Measurements from ENCODE around the gene LDLRAD4. TPM values are rescaled to one million over a fixed set of nuclear protein-coding genes. Genes with fewer than 3 reads are reported as not detected.

LDLRAD4 gene
- total RNA-seq, 1 experiment from 2014 or later, result 3.6 TPM

- H3K4me3 ChIP-seq (ENCODE audit: low read depth, low read length, poor library complexity, severe bottlenecking), result no peak overlapping the region
- H3K27me3 ChIP-seq (replicated peaks; ENCODE audit: insufficient read depth, low read depth, low read length, poor library complexity), result no peaks in the 10 kb centered on the region
- no peaks in the 10 kb centered on the region for H3K4me1 ChIP-seq (ENCODE audit: insufficient read depth, low read length, poor library complexity, severe bottlenecking)
- BruUV-seq (replicated peaks), result no TSS peak
- no peak for DNase-seq (ENCODE audit: low spot score)
- ChIA-PET CTCF (no interaction called here), POLR2A (ENCODE audit: low non-redundant PET) (no interaction called here)
- H3K36me3 ChIP-seq (ENCODE audit: insufficient read depth, low read length, poor library complexity, severe bottlenecking), result no peaks in the 10 kb centered on the region
- H3K9me3 ChIP-seq (ENCODE audit: low read depth, low read length, poor library complexity, severe bottlenecking), result peaks cover 13% of the 10 kb centered on the region
- TF ChIP-seq EZH2 (IDR thresholded peaks at IDR 0.05; ENCODE audit: borderline replicate concordance, low read depth, low read length, poor library complexity, severe bottlenecking), result no peak
- TF ChIP-seq, protein P1, sequence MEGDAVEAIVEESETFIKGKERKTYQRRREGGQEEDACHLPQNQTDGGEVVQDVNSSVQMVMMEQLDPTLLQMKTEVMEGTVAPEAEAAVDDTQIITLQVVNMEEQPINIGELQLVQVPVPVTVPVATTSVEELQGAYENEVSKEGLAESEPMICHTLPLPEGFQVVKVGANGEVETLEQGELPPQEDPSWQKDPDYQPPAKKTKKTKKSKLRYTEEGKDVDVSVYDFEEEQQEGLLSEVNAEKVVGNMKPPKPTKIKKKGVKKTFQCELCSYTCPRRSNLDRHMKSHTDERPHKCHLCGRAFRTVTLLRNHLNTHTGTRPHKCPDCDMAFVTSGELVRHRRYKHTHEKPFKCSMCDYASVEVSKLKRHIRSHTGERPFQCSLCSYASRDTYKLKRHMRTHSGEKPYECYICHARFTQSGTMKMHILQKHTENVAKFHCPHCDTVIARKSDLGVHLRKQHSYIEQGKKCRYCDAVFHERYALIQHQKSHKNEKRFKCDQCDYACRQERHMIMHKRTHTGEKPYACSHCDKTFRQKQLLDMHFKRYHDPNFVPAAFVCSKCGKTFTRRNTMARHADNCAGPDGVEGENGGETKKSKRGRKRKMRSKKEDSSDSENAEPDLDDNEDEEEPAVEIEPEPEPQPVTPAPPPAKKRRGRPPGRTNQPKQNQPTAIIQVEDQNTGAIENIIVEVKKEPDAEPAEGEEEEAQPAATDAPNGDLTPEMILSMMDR (conservative IDR thresholded peaks at IDR 0.05; ENCODE audit: low read depth, low read length), result no peak
- no peak overlapping the region for H3K27ac ChIP-seq (ENCODE audit: low read depth, low read length, poor library complexity, severe bottlenecking)
- intact Hi-C loops (cut with micrococcal nuclease; ENCODE audit: unreplicated experiment), result no loop called here
Observed at GRCh38 chr18:13318731-13319501, 100.4 kb downstream of the LDLRAD4 start.

DNA sequence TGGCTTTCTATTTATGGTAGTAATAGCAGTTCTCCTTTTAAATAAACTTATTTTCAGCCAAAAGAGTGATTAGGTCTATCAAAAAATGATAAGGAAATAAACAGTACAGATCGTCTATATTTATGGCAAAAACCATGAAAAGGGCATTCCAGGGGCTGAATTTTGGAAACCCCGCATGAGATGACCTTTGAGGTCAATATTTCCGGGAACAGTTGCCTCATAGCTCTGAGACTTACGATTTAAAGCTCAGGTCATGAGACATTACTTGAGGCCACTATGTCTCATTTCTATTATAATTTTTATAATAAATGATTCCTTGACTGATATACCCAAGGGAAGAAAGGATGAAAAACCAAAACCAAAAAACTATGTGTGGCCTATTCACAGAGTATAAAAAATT, 101.1 kb downstream of the LDLRAD4 start:
- CTCF ChIA-PET, result no interaction called here

GRCh38 chr18:13320096-13320495, 101.5 kb downstream of the LDLRAD4 start:
- no peaks in the 10 kb centered on the region for H3K4me1 ChIP-seq (ENCODE audit: insufficient read depth, low read length, poor library complexity, severe bottlenecking)
- DNase-seq (ENCODE audit: low spot score), result no peak
- intact Hi-C loops (cut with micrococcal nuclease; ENCODE audit: unreplicated experiment), result no loop called here
- H3K27ac ChIP-seq (ENCODE audit: low read depth, low read length, poor library complexity, severe bottlenecking), result no peak overlapping the region
- no TSS peak for BruUV-seq (replicated peaks)
- peaks cover 13% of the 10 kb centered on the region for H3K9me3 ChIP-seq (ENCODE audit: low read depth, low read length, poor library complexity, severe bottlenecking)
- H3K4me3 ChIP-seq (ENCODE audit: low read depth, low read length, poor library complexity, severe bottlenecking), result no peak overlapping the region
- CTCF ChIA-PET, result no interaction called here
- no peaks in the 10 kb centered on the region for H3K27me3 ChIP-seq (replicated peaks; ENCODE audit: insufficient read depth, low read depth, low read length, poor library complexity)
- TF ChIP-seq, protein P1 (conservative IDR thresholded peaks at IDR 0.05; ENCODE audit: low read depth, low read length), result no peak
- no peak for TF ChIP-seq EZH2 (IDR thresholded peaks at IDR 0.05; ENCODE audit: borderline replicate concordance, low read depth, low read length, poor library complexity, severe bottlenecking)
- POLR2A ChIA-PET (ENCODE audit: low non-redundant PET), result no interaction called here
- H3K36me3 ChIP-seq (ENCODE audit: insufficient read depth, low read length, poor library complexity, severe bottlenecking), result no peaks in the 10 kb centered on the region

More for the DNA sequence above, 101.1 kb downstream of the LDLRAD4 start:
- no TSS peak for BruUV-seq (replicated peaks)
- H3K9me3 ChIP-seq (ENCODE audit: low read depth, low read length, poor library complexity, severe bottlenecking), result peaks cover 13% of the 10 kb centered on the region
- H3K27me3 ChIP-seq (replicated peaks; ENCODE audit: insufficient read depth, low read depth, low read length, poor library complexity), result no peaks in the 10 kb centered on the region
- no peak overlapping the region for H3K4me3 ChIP-seq (ENCODE audit: low read depth, low read length, poor library complexity, severe bottlenecking)
- no peak for DNase-seq (ENCODE audit: low spot score)
- no peak overlapping the region for H3K27ac ChIP-seq (ENCODE audit: low read depth, low read length, poor library complexity, severe bottlenecking)
- POLR2A ChIA-PET (ENCODE audit: low non-redundant PET), result no interaction called here
- no peaks in the 10 kb centered on the region for H3K36me3 ChIP-seq (ENCODE audit: insufficient read depth, low read length, poor library complexity, severe bottlenecking)
- no peak for TF ChIP-seq EZH2 (IDR thresholded peaks at IDR 0.05; ENCODE audit: borderline replicate concordance, low read depth, low read length, poor library complexity, severe bottlenecking)
- TF ChIP-seq, protein P1 (conservative IDR thresholded peaks at IDR 0.05; ENCODE audit: low read depth, low read length), result no peak
- intact Hi-C loops (cut with micrococcal nuclease; ENCODE audit: unreplicated experiment), result no loop called here
- H3K4me1 ChIP-seq (ENCODE audit: insufficient read depth, low read length, poor library complexity, severe bottlenecking), result no peaks in the 10 kb centered on the region

All from A673 (cell line).